H9 (cell line): ENCODE results near the gene P2RX5. TPM values are rescaled to one million over a fixed set of nuclear protein-coding genes. Genes with fewer than 3 reads are reported as not detected.

Experiments
- DNase-seq: peaks from one replicate; pipeline ENCODE4 v3.0.0-alpha.2; 2017
- H2AFZ ChIP-seq: one replicate; pipeline ENCODE4 v1.6.1; 2013; ENCODE audit warnings: mild to moderate bottlenecking, low read length, control low read depth, moderate library complexity
- H2AK5ac ChIP-seq: 2 replicates; pipeline ENCODE4 v1.6.1; 2013; ENCODE audit warnings: low read length, control low read depth, mixed read lengths; ENCODE audit not compliant: insufficient read length
- H2BK120ac ChIP-seq: one replicate; pipeline ENCODE4 v1.6.1; 2013; ENCODE audit warnings: low read depth, mild to moderate bottlenecking, low read length, control low read depth, inconsistent platforms; ENCODE audit not compliant: poor library complexity, severe bottlenecking
- H2BK12ac ChIP-seq: 2 replicates; pipeline ENCODE4 v1.6.1; 2013; ENCODE audit warnings: low read length, control low read depth, mixed read lengths, low read depth; ENCODE audit not compliant: insufficient read length
- H2BK15ac ChIP-seq: 2 replicates; pipeline ENCODE4 v1.6.1; 2013; ENCODE audit warnings: low read depth, low read length, control low read depth
- H2BK20ac ChIP-seq: one replicate; pipeline ENCODE4 v1.6.1; 2013; ENCODE audit warnings: low read depth, mild to moderate bottlenecking, low read length, control low read depth, inconsistent platforms; ENCODE audit not compliant: poor library complexity, severe bottlenecking
- H2BK5ac ChIP-seq: 2 replicates; pipeline ENCODE4 v1.6.1; 2013; ENCODE audit warnings: low read length, control low read depth, mixed read lengths; ENCODE audit not compliant: insufficient read length
- H3K14ac ChIP-seq: 2 replicates; pipeline ENCODE4 v1.6.1; 2013; ENCODE audit warnings: low read length, control low read depth; ENCODE audit not compliant: insufficient read depth
- H3K18ac ChIP-seq: 2 replicates; pipeline ENCODE4 v1.6.1; 2013; ENCODE audit warnings: low read depth, mild to moderate bottlenecking, mixed read lengths, low read length, control low read depth; ENCODE audit not compliant: insufficient read length
- H3K23ac ChIP-seq: 2 replicates; pipeline ENCODE4 v1.6.1; 2013; ENCODE audit warnings: low read length, control low read depth, mixed read lengths, low read depth; ENCODE audit not compliant: insufficient read length
- H3K23me2 ChIP-seq: 2 replicates; pipeline ENCODE4 v1.6.1; 2013; ENCODE audit warnings: low read depth, mild to moderate bottlenecking, mixed read lengths, low read length, control low read depth; ENCODE audit not compliant: insufficient read length, poor library complexity, severe bottlenecking
- H3K27ac ChIP-seq: 2 replicates; pipeline ENCODE4 v1.5.1; 2013; ENCODE audit warnings: low read length, control low read depth, mixed read lengths, low read depth; ENCODE audit not compliant: insufficient read length
- H3K27me3 ChIP-seq: 2 replicates; pipeline ENCODE4 v1.6.1; 2013; ENCODE audit warnings: low read length, control low read depth, inconsistent platforms; ENCODE audit not compliant: insufficient read depth
- H3K4ac ChIP-seq: 2 replicates; pipeline ENCODE4 v1.6.1; 2013; ENCODE audit warnings: low read depth, mild to moderate bottlenecking, control low read depth, inconsistent platforms, low read length, moderate library complexity
- H3K4me1 ChIP-seq: 2 replicates; pipeline ENCODE4 v1.6.1; 2013; ENCODE audit warnings: low read length, control low read depth, inconsistent platforms; ENCODE audit not compliant: insufficient read depth
- H3K4me2 ChIP-seq: 2 replicates; pipeline ENCODE4 v1.6.1; 2013; ENCODE audit warnings: low read length, control low read depth, mixed read lengths; ENCODE audit not compliant: insufficient read length, insufficient read depth
- H3K56ac ChIP-seq: 2 replicates; pipeline ENCODE4 v1.6.1; 2013; ENCODE audit warnings: low read depth, mild to moderate bottlenecking, mixed read lengths, low read length, control low read depth; ENCODE audit not compliant: insufficient read length
- H3K79me1 ChIP-seq: 2 replicates; pipeline ENCODE4 v1.6.1; 2013; ENCODE audit warnings: low read depth, mild to moderate bottlenecking, moderate library complexity, low read length, control low read depth, inconsistent platforms; ENCODE audit not compliant: insufficient read depth, poor library complexity, severe bottlenecking
- H3K79me2 ChIP-seq: 2 replicates; pipeline ENCODE4 v1.6.1; 2013; ENCODE audit warnings: low read length, control low read depth, inconsistent platforms; ENCODE audit not compliant: insufficient read depth
- H3K9ac ChIP-seq: 2 replicates; pipeline ENCODE4 v1.6.1; 2013; ENCODE audit warnings: low read length, control low read depth, mixed read lengths; ENCODE audit not compliant: insufficient read length; ENCODE audit errors: extremely low read depth
- H3K9me3 ChIP-seq: one replicate; pipeline ENCODE4 v1.6.1; 2013; ENCODE audit warnings: low read depth, low read length, inconsistent platforms; ENCODE audit not compliant: control insufficient read depth
- H3T11ph ChIP-seq: one replicate; pipeline ENCODE4 v1.6.1; 2013; ENCODE audit warnings: mild to moderate bottlenecking, low read length, control low read depth, inconsistent platforms
- H4K20me1 ChIP-seq: one replicate; pipeline ENCODE4 v1.6.1; 2013; ENCODE audit not compliant: control insufficient read depth, insufficient read length, insufficient read depth
- H4K5ac ChIP-seq: 2 replicates; pipeline ENCODE4 v1.6.1; 2013; ENCODE audit warnings: low read depth, mild to moderate bottlenecking, mixed read lengths, low read length, control low read depth; ENCODE audit not compliant: insufficient read length
- H4K8ac ChIP-seq: replicated peaks from 2 replicates; pipeline ENCODE4 v1.6.1; 2013; ENCODE audit warnings: low read length, control low read depth, mixed read lengths, low read depth; ENCODE audit not compliant: insufficient read length
- H4K91ac ChIP-seq: 2 replicates; pipeline ENCODE4 v1.6.1; 2013; ENCODE audit warnings: low read depth, mild to moderate bottlenecking, moderate library complexity, mixed read lengths, low read length, control low read depth; ENCODE audit not compliant: insufficient read length
- H3K27ac Mint-ChIP-seq, 3 experiments: 2 replicates in 2 of 3; 3 replicates in 1 of 3; pipeline ENCODE4 v1.8.0; 2020 to 2021; ENCODE audit warnings: mixed read lengths in 3 of 3, mild to moderate bottlenecking in 1 of 3, moderate library complexity in 1 of 3
- H3K27me3 Mint-ChIP-seq: 2 replicates; pipeline ENCODE4 v1.8.0; 2021; ENCODE audit warnings: low read depth, mild to moderate bottlenecking, moderate library complexity, mixed read lengths
- H3K36me3 Mint-ChIP-seq, 3 experiments: 2 replicates in 2 of 3; 3 replicates in 1 of 3; pipeline ENCODE4 v1.8.0; 2020 to 2021; ENCODE audit warnings: low read depth in 3 of 3, mixed read lengths in 3 of 3; ENCODE audit not compliant: insufficient read depth in 1 of 3
- H3K4me1 Mint-ChIP-seq, 2 experiments: 2 replicates each; pipeline ENCODE4 v1.8.0; 2020; ENCODE audit warnings: mixed read lengths in 2 of 2
- H3K4me3 Mint-ChIP-seq, 2 experiments: 2 replicates in 1 of 2; 3 replicates in 1 of 2; pipeline ENCODE4 v1.8.0; 2020 to 2021; ENCODE audit warnings: mild to moderate bottlenecking in 2 of 2, mixed read lengths in 2 of 2, moderate library complexity in 1 of 2
- H3K9me3 Mint-ChIP-seq, 2 experiments: 2 replicates in 1 of 2; 3 replicates in 1 of 2; pipeline ENCODE4 v1.8.0; 2020; ENCODE audit warnings: mild to moderate bottlenecking in 2 of 2, mixed read lengths in 2 of 2, moderate library complexity in 1 of 2
- WGBS: extraction: QIAGEN DNeasy Blood & Tissue Kit; methylation state at CpG from one replicate; pipeline ENCODE4 v1.1.7; 2013; ENCODE audit warnings: missing lambda C conversion rate, low lambda C conversion rate, mixed read lengths; ENCODE audit not compliant: insufficient read length; ENCODE audit errors: extremely low coverage; 5-methylcytosine and 5-hydroxymethylcytosine counted together
- total RNA-seq: library from RNA; stranded (reverse); gene quantifications from 2 replicates; pipeline ENCODE4 v1.2.1, GENCODE V29; 2021
- TF ChIP-seq, protein P1 (sequence below): fragments of 200-600 bp; sonication (generic); conservative IDR thresholded peaks from 3 replicates; pipeline ENCODE4 v1.8.0; 2021; ENCODE audit warnings: antibody characterized with exemption, mild to moderate bottlenecking

Gene P2RX5
- total RNA-seq, 1 experiment from 2014 or later, result 4.7 TPM

DNA sequence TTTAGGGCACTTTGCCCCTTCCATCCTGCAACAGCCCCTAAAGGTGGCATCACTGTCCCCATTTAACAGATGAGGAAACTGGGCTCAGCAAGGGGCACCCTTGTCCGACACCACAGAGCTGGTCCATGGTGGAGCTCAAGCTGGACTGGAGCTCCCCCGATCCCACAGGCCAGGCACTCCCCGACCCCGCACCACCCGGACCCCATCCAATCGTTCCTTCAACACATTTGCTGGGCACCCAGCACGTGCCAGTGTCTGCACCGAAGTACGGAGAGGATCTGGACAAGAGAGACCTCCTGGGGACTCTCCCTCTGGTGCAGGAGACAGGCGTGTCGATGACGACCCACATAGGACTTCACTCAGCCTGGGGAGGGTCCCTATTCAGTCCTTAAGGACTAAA, 13.9 kb downstream of the P2RX5 start:
- Histone ChIP-seq H2AK5ac (no peak overlapping the region), H3K79me1 (no peaks in the 10 kb centered on the region), H2BK15ac (no peak overlapping the region), H3K4me1 (no peaks in the 10 kb centered on the region), H4K20me1 (no peaks in the 10 kb centered on the region), H4K91ac (no peak overlapping the region), H4K5ac (no peak overlapping the region), H3K23ac (no peak overlapping the region), H3K27me3 (no peaks in the 10 kb centered on the region), H3K27ac (no peak overlapping the region), H4K8ac (no peak overlapping the region), H2BK120ac (no peak overlapping the region), H2BK12ac (no peak overlapping the region), H2BK5ac (no peak overlapping the region), H3K4me2 (no peak overlapping the region), H3K23me2 (no peaks in the 10 kb centered on the region), H3T11ph (no peak overlapping the region), H3K9me3 (no peaks in the 10 kb centered on the region), H2BK20ac (no peak overlapping the region), H3K56ac (no peak overlapping the region), H3K9ac (no peak overlapping the region), H3K79me2 (no peaks in the 10 kb centered on the region), H3K14ac (no peak overlapping the region), H3K18ac (no peak overlapping the region), H2AFZ (no peak overlapping the region), H3K4ac (no peak overlapping the region)
- Mint-ChIP-seq H3K27me3 (peaks cover 4% of the 10 kb centered on the region; the same call in 1 of the 2 replicates), H3K9me3 (no peaks in the 10 kb centered on the region), H3K4me1 (peaks cover 7 to 20% of the 10 kb centered on the region in 2 experiments), H3K4me3 (no peak overlapping the region), H3K27ac (no peak overlapping the region; a peak in 1 of 7 replicates), H3K36me3 (no peaks in the 10 kb centered on the region; a peak in 1 of 7 replicates)
- peak; percentile 28 for DNase-seq
- TF ChIP-seq, protein P1, sequence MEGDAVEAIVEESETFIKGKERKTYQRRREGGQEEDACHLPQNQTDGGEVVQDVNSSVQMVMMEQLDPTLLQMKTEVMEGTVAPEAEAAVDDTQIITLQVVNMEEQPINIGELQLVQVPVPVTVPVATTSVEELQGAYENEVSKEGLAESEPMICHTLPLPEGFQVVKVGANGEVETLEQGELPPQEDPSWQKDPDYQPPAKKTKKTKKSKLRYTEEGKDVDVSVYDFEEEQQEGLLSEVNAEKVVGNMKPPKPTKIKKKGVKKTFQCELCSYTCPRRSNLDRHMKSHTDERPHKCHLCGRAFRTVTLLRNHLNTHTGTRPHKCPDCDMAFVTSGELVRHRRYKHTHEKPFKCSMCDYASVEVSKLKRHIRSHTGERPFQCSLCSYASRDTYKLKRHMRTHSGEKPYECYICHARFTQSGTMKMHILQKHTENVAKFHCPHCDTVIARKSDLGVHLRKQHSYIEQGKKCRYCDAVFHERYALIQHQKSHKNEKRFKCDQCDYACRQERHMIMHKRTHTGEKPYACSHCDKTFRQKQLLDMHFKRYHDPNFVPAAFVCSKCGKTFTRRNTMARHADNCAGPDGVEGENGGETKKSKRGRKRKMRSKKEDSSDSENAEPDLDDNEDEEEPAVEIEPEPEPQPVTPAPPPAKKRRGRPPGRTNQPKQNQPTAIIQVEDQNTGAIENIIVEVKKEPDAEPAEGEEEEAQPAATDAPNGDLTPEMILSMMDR, result no peak
- WGBS, result no CpG with 5 or more reads among the region's 12 CpGs
